A549 (cell line): Measurements from ENCODE around the gene AHI1.
"Not testable (repeated sequence)": the region's sequence is repeated elsewhere in the genome, so short reads cannot be mapped to it uniquely, and the experiment has no call there.

ENCODE experiments used
- BHLHE40 ChIP-seq: IDR thresholded peaks from 2 replicates; pipeline ENCODE4 v1.6.1; 2012; ENCODE audit warnings: low read depth, low read length, inconsistent platforms
- CBX2 ChIP-seq: fragments of 200-600 bp; sonication (generic); IDR thresholded peaks from 2 replicates; pipeline ENCODE4 v1.6.1; 2016; ENCODE audit warnings: low read depth, mild to moderate bottlenecking, borderline replicate concordance
- CBX8 ChIP-seq: fragments of 200-600 bp; sonication (generic); IDR thresholded peaks from 2 replicates; pipeline ENCODE4 v1.6.1; 2016
- CEBPB ChIP-seq, 2 experiments: fragments of >200 bp in 1 of 2; sonication (Bioruptor Twin) in 1 of 2; formaldehyde crosslinking in 1 of 2; IDR thresholded peaks; 2 replicates each; pipeline ENCODE4 v1.6.1; 2012 to 2016
- CHD2 ChIP-seq: fragments of 150-350 bp; IDR thresholded peaks from 2 replicates; pipeline ENCODE4 v1.6.1; 2014; ENCODE audit warnings: low read length; ENCODE audit not compliant: partially characterized antibody
- EHF ChIP-seq: fragments of 250-450 bp; sonication (Bioruptor Pico); IDR thresholded peaks from 2 replicates; pipeline ENCODE4 v1.5.0; 2020; ENCODE audit warnings: mild to moderate bottlenecking
- EP300 ChIP-seq, 2 experiments: fragments of >200 bp; sonication (Bioruptor Twin); formaldehyde crosslinking; IDR thresholded peaks; 2 replicates in 1 of 2; 3 replicates in 1 of 2; pipeline ENCODE4 v1.6.1; 2016 to 2017
- NFE2L2 ChIP-seq: fragments of 150-350 bp; conservative IDR thresholded peaks from 2 replicates; pipeline ENCODE4 v1.6.1; 2014; ENCODE audit warnings: low read length
- SREBF2 ChIP-seq: fragments of 450-650 bp; IDR thresholded peaks from 2 replicates; pipeline ENCODE4 v1.6.1; 2014; ENCODE audit warnings: mild to moderate bottlenecking, moderate library complexity
- TF ChIP-seq, protein P1 (sequence below): fragments of >200 bp; sonication (Bioruptor Twin); formaldehyde crosslinking; IDR thresholded peaks from 3 replicates; pipeline ENCODE4 v1.5.1; 2016
- TF ChIP-seq, protein P2 (sequence below): IDR thresholded peaks from 2 replicates; pipeline ENCODE4 v1.6.1; 2012
- TF ChIP-seq, protein P3 (sequence below): fragments of 450-650 bp; IDR thresholded peaks from 2 replicates; pipeline ENCODE4 v1.6.1; 2014; ENCODE audit warnings: antibody characterized with exemption
- TF ChIP-seq, protein P4 (sequence below): IDR thresholded peaks from 2 replicates; pipeline ENCODE4 v1.6.1; 2012

DNA sequence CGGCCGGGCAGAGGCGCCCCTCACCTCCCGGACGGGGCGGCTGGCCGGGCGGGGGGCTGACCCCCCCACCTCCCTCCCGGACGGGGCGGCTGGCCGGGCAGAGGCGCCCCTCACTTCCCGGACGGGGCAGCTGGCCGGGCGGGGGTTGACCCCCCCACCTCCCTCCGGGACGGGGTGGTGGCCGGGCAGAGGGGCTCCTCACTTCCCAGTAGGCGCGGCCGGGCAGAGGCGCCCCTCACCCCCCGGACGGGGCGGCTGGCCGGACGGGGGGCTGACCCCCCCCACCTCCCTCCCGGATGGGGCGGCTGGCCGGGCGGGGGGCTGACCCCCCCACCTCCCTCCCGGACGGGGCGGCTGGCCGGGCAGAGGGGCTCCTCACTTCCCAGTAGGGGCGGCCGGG is 133.9 kb downstream of the AHI1 start:
- not testable (repeated sequence) for TF ChIP-seq BHLHE40; EHF (CRISPR knock-in tag); EP300 (IDR thresholded peaks at IDR 0.05); CEBPB (IDR thresholded peaks at IDR 0.05); CBX2; CBX8; NFE2L2; SREBF2; CHD2
- TF ChIP-seq, protein P1, sequence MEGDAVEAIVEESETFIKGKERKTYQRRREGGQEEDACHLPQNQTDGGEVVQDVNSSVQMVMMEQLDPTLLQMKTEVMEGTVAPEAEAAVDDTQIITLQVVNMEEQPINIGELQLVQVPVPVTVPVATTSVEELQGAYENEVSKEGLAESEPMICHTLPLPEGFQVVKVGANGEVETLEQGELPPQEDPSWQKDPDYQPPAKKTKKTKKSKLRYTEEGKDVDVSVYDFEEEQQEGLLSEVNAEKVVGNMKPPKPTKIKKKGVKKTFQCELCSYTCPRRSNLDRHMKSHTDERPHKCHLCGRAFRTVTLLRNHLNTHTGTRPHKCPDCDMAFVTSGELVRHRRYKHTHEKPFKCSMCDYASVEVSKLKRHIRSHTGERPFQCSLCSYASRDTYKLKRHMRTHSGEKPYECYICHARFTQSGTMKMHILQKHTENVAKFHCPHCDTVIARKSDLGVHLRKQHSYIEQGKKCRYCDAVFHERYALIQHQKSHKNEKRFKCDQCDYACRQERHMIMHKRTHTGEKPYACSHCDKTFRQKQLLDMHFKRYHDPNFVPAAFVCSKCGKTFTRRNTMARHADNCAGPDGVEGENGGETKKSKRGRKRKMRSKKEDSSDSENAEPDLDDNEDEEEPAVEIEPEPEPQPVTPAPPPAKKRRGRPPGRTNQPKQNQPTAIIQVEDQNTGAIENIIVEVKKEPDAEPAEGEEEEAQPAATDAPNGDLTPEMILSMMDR, result not testable (repeated sequence)
- TF ChIP-seq, protein P2, sequence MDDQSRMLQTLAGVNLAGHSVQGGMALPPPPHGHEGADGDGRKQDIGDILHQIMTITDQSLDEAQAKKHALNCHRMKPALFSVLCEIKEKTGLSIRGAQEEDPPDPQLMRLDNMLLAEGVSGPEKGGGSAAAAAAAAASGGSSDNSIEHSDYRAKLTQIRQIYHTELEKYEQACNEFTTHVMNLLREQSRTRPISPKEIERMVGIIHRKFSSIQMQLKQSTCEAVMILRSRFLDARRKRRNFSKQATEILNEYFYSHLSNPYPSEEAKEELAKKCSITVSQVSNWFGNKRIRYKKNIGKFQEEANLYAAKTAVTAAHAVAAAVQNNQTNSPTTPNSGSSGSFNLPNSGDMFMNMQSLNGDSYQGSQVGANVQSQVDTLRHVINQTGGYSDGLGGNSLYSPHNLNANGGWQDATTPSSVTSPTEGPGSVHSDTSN, result not testable (repeated sequence)
- TF ChIP-seq, protein P3, sequence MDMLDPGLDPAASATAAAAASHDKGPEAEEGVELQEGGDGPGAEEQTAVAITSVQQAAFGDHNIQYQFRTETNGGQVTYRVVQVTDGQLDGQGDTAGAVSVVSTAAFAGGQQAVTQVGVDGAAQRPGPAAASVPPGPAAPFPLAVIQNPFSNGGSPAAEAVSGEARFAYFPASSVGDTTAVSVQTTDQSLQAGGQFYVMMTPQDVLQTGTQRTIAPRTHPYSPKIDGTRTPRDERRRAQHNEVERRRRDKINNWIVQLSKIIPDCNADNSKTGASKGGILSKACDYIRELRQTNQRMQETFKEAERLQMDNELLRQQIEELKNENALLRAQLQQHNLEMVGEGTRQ, result not testable (repeated sequence)
- TF ChIP-seq, protein P4, sequence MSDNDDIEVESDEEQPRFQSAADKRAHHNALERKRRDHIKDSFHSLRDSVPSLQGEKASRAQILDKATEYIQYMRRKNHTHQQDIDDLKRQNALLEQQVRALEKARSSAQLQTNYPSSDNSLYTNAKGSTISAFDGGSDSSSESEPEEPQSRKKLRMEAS, result not testable (repeated sequence)
